Stimulated activated CD8-positive, alpha-beta memory T cell treated with anti-CD3 and anti-CD28 coated beads, Interleukin-4, amount 100 ng/mL, for 24 hours (primary cell): ENCODE data around the gene TMEM132D.

Experiments used
- DNase-seq: peaks from one replicate; pipeline ENCODE4 v3.0.0-alpha.2; 2020; ENCODE audit warnings: low read depth

TMEM132D gene

DNA sequence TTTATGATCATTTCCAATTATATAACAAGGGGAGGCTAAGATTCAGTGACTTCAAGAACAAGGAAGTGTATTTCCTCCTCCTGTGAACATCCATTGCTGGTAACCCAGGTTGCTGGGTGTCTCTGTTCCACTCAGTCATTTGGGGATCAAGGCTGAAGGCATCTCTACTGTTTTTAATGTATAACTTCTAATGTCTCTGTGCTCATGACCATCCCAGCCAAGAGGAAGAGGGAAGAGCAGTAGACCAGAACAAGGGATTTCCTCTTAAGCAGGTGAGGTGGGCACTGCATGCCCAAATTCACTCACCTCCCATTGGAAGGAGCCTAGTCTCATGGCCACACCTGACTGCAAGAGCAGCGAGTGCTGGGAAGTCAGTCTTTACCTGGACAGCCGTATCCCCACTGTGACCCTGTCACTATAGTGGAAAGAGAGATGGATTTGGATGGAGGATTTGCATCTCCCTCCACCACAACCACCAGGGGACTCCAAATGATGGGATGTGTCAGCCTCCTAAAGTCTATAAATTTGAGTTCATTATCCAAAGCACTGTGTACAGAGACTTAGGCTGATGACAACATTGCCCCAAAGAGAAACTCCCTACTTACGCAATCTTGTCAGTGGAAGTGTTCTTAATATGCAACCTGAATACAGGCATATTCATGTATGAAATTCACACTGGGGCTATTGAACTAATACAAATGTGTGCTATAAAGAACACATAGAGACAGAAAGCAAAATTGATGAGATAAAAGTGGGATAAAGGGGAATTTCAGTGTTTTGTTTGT, 368.7 kb downstream of the TMEM132D start:
- DNase-seq: no peak

DNA sequence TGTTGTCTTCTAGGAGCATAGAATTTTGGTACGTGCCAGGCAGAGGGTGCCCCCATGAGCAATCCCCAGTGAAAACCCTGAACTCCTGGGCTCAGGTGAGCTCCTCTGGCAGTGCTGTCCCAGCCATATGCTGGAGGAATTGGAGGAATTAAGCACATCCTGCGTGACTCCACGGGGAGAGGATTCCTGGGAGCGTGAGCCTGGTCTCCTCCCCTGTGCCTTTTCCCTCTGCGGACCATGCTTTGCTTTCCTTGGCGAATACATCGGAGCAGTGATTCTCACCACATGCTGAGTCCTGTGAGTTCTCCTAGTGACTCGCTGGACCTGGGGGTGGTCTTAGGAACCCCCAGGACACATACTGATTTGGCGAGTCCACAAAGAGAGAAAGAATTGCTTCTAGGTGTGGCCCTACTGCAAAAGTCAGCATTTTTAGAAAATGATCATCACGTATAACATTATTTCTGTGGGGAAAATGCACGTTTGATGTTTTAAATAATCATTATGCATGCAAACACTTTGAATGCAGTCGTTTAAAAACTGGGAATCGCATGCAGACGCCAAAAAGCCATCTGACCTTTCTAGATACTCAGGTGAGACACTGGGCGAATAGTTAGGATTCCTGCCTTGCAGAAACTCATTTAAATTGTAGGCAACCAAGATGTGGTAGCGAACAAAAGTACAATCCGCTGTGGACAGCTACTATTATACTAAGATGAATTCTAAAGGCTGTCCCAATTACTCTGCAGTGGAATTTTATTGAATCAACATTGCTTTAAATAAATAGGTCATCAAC, 370.9 kb downstream of the TMEM132D start:
- DNase-seq: no peak

DNA sequence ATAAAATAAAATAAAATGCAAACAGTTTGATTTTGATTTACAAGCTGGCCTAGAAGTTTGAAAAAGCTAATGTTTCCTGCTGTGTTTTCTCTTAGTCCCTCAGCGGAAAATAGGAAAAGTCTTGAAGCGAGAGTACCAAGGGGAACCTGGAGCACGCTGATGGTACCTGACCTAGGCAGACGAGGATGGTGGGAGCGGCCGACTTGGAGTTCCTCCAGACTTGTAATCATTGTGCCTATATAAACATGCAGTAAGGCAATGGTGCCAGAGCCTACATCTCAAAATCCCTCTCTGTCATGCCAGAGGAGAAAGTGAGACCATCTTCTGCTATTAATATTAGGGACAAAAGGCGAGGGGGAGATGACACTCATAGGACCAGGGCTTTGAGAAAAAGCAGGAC, 371.7 kb downstream of the TMEM132D start:
- no peak for DNase-seq

DNA sequence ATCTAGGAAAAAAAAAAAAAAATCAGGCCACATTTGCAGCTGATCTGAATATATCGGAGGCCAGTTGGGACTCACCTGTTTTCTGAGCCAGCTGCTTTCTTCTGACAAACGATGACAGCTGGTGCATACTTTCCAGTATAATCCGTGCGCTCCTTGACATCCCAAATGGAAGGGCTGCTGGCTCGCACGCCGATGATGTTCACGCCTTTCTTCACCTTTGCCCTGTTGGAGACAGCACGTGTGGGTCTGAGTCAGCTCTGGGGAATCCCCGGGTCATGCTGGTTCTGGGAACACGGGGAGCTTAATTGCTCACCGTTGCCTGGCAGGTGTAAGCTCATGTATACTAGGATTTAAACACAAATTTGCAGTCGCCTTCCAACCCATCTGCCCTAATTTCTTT, 372.8 kb downstream of the TMEM132D start:
- DNase-seq: no peak

DNA sequence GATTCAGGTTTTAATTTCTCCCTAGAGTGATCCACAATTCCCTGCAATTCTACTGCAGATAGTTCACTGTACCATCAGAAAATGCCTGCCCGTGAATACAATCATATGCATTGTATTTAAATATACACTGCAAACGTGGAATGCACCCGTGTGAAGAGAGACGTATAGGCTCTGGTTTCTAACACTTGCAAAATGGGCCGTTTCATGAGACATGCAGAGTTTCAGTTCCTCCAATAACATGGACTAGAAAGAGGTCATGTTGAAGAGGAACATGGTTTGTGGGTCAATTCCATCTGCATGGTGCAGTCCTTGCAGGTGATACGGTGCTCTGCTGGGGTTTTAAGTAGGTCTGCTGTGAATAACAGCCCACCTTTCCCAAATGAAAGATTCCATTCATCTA, 373.3 kb downstream of the TMEM132D start:
- DNase-seq: no peak

DNA sequence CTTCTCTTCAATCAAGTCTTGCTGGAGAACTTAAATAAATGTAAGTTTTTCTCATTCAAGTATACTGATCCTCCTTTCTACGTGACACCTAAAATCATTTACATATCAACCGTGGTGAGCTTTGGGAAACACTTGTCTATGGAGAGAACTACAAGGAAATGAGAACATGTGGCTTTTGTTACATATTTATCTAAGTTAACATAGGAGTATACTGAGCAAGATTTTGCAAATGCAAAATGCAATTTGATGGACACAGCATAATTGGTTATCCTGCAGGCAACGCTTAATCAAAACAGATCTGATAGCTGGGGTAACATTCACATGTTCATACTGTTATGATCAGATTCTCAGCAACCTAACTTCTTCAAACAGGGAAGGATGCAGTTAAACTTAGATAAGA, 376.3 kb downstream of the TMEM132D start:
- DNase-seq: no peak

DNA sequence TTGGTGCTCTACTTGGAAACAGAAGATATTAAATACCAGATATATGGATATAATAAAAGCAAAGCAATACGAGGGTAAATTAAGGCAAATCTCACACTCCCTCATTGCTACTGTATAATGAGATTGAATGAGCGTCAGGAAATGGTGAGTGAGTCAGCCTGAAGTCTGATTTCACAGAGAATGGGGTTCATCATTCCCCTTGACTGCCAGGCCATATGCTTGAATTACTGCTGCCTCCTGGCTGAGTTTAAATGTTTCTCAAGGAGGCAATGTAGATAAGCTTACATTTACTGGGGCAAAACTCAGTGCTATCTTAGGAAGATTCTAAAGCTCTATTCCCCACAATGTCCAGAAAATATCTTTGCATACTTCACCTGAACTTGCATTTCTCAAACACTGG, 380.2 kb downstream of the TMEM132D start:
- no peak for DNase-seq

DNA sequence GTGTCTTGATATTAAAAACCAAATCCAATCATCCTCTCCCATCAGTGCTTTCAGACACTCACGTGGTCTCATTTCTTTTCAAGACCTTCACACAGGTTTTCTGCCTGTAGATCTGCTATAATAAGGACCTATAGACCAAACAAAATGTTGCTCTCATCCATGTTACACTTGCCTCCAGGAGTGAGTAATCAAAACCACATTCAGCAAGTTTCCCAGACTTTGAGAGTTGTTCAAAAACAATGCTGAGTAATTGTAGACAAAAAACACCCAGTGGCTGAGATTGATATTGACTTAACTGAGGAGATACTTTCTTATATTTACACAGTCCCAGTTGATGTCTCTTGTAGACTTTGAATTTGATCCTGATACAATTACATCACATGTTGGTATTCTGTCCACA, 383.1 kb downstream of the TMEM132D start:
- no peak for DNase-seq

DNA sequence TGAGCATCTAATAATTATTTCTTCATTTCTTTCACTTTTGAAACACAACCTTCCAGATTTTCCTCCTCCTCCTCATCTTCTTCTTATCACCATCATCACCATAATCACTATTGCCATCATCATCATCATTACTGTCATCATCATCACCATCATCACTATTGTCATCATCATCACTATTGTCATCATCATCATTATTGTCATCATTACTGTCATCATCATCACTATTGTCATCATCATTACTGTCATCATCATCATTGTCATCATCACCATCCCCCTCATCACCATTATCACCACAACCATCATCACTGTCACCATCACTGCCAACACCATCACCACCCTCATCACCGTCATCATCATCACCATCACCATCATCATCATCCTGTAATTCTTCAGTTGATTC, 400.0 kb downstream of the TMEM132D start:
- no peak for DNase-seq

DNA sequence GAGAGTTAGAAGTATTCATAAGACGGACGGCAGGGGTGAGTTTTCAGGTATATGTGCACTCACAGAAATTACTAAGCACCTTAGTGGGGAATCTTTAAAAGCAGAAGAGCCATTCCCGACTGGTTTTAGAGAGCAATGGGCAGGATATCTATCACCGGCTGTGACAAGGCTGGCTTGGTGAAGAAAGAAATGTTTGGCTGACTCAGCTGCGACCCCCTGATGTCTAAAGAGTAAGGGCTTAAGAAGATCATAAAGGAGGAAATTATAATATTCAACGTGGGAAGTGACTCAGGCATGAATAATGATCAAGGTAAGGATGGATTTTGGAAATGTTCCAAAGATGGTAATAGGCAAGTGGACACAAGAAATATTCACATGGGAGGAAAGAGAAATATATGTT, 407.6 kb downstream of the TMEM132D start:
- no peak for DNase-seq

DNA sequence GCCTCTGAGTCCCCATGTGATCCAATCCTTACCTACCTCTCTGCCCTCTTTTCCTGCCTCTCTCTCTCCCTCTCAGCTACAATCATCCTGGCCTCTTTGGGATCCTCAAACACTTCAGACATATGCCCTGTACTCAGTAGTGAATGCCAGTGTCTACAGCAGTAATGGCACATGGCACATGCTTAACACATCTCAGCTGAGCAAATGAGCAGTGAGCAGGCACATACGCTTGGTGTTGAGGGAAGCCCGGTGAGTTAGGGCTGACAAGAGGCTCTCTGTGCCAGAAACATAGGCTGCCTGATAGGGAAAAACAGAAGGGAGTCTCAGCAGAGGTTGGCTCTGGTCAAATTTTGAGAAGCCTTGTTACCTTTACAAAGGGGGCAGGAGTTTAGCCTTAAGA, 409.1 kb downstream of the TMEM132D start:
- DNase-seq: no peak

DNA sequence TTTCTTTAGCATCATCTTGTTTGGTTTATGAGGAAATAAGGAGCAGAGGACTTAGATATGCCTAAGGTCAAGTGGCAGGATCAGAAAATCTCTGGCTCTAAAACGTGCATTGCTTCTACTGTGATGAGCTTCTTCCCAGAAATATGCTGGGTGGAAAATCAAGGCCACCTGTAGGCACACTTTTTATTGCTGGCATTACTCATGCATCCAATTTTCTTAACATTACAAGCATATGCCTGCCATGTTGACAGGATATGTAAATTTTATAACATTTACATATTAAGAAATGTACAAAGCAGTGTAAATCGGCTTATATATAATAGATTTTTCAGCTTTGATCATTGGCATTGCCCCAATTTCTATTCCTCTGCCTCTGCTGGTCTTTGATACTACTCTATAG, 409.6 kb downstream of the TMEM132D start:
- no peak for DNase-seq

DNA sequence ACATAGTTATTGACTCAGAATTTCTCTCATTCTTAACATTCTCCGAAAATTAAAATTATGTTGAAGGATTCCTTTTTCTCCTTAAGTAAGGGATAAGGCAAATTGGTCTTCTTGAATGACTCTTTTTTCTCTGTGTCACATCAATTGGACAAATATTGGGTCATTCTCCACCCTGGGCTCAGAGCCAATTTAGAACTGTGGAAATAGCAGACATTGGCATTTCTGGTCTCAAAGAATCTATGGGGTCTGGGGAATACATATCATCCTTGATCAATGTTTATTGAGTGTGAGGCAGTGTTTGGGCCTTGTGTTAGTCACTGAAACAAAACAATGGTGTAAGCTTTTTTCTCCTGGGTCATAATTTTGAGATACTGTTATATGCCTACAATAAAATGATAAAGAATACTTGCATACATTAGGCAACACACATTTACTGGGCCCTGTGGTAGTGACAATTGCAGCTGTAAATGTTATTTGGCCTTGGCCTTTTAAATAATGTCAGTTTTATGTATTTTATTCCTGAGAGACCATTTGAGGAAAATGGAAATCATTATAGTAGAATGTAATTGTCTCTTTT, 414.6 kb downstream of the TMEM132D start:
- no peak for DNase-seq

DNA sequence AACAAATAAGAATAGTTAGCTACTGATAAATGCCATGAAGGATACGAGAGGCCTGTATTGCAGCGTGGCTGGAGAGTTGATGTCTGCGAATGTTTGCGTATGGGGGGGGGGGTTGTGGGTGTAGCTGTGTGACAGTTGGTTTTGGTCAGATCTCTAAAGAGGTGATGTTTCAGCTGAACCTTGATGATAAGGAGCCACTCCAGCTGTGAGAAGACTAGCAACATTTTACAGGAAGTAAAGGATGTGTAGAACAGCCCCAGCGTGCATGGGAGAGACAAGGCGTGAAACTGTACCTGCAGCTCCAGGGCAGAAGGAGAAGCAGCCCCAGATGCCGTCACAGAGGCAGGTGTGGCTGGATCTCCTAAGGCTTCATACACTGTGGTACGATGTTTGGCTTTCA, 416.9 kb downstream of the TMEM132D start:
- DNase-seq: no peak

DNA sequence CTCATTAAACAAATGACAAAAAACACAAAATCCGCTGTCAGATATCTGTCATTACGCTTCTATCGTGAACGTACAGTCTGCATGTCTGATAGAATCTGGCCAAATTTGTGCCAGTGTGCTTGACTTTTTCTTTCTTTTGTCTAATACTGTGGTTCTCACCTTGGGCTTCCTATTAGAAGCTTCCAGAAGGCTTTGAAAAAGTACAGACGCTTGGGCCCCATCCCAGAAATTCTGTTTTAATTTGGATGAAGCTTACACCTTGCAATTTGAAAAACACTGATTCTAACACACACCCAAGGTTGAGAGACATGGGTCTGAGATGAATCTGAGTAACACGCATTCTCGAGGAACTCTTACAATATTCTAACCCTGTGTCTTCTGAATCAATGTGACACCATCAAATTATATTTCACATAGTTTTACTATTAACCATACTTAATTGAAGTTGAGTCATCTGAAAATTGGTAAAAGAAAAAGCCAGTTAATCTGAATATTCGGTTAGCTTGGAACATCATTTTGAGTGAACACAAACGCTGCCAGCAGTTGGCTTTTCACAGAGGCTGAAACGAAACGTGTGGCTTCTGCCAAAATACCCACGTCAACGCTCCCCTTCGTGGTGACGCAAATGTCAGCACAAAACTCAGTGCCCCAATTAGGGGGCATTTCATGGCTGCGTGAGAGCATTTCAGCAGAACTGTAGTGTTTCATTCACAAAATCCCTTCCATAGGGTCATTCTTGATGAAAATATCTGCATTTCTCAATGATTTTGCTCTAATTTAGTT, 420.5 kb downstream of the TMEM132D start:
- no peak for DNase-seq

DNA sequence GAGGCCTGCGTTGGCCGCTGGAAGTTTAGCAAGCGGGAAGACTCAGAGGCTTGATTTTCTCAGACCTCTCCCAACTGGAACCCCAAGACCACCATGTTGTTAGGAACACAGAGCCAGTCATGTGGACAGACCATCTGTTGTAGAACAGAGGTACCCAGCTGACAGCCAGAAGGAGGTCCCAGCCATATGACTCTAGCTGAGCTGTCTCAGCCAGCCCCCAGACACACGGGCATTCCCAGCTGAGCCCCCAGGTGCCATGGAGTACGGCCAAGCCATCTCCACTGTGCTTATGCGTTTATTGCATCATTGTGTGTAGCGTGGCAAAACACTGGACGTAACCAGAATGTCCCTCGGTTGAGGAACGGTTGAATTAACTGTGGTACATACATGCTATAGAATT, 421.9 kb downstream of the TMEM132D start:
- DNase-seq: no peak

DNA sequence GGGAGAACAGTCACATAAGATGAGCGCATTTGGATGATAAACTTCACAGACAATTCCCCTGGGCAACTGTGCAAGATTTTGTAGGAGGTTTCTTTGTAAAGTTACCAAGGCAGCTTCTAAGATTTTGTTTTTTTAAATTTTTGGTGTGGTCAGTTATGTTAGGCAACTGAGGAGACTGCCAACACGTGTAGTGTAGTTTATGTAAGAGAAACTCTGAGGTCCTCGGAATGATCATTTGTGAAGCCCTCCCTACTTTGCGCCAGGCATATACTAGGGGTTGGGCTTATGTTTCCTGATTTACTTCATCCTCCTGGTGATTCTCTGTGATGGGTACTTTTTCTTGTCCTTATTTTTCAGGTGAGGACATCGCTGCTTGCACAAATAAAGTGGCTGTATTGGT, 433.6 kb downstream of the TMEM132D start:
- no peak for DNase-seq

DNA sequence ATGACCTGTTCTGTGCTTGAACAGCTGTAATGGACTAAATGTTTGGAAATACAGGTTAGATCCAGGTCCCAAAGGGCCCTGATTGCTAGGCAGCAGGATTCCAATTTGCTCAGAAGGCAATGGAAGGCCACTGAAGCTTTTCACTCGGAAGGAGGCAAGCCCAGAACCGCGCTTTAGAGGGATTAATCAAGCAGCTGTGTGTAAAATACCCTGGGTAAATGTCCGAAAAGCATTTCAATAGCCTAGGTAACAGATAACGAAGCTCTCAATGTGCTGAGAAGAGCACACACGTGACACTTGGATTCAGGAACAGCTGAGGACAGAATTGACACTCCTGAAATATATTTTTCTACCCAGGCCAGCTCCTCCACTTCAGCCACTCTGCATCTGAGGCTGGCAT, 436.1 kb downstream of the TMEM132D start:
- DNase-seq: no peak

DNA sequence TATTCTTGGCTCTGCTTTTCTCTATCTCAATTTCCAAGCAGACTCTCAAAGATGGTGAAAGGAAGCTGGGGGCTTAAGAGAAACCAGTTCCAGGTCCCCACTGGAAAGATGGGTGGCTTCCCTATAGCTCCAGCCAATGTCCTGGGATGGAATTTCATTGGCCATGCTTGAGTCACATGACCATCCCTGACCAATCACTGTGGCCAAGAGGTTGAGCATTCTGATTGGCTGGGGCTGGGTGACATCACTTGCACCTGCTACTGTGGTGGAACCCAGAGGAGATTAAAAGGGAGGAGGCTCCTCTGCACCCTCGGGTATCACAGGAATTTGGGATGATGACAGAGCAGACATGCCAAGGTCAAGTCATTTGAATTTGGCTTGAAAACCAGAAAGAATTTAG, 436.5 kb downstream of the TMEM132D start:
- DNase-seq: no peak

DNA sequence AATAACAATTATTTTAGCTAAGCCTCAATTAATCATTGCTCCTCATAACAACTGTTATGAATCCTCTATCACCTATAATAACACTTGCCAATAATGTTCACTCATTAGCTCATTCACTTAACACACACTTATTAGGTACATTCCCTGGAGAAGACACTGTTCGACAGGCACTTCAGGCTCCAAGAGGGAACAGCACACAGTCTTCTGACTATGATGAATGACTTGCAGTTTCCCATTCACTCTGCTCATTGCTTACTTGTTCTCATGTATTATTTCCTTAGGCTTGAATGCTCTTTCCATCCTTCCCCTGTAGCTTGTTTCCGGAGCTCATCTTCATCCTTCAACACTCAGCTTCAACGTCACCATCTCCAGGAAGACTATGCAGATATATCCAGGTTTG, 437.3 kb downstream of the TMEM132D start:
- DNase-seq: no peak

DNA sequence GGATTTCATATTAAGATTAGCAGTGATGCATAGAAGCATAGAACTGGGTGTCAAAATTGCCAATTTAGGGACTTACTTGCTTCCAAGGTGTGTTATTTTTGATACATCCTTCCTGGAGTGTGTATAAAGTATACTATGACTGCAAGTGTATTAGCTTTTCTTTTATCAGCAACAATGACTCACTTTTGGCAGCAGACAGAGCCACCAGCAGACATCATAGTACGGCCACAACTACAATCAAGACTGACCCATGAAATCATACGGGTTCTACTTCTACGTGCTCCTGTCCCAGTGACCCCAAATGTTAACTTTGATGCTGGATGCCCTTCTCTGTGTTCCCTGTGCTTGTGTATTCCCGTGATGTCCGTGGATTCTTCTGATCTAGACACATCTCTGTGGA, 443.9 kb downstream of the TMEM132D start:
- no peak for DNase-seq

DNA sequence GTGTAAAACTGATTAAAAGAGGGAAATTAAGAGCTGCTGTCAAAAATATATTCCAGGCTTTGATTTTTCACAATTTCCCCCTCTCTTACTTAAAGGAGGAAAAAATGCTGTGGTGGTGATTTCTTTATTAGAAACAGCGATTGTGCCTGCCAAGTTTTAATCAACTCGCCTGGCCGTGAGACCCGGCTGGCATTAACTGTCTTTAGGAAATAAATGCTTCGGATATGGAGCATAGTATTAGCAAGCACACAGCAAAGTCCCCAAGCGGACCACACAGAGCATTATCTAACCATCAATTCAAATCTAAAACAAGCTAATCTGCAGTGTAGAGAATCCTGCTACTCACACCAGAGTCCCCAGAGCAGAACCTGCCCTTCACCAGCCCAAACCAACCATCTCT, 457.1 kb downstream of the TMEM132D start:
- DNase-seq: no peak

DNA sequence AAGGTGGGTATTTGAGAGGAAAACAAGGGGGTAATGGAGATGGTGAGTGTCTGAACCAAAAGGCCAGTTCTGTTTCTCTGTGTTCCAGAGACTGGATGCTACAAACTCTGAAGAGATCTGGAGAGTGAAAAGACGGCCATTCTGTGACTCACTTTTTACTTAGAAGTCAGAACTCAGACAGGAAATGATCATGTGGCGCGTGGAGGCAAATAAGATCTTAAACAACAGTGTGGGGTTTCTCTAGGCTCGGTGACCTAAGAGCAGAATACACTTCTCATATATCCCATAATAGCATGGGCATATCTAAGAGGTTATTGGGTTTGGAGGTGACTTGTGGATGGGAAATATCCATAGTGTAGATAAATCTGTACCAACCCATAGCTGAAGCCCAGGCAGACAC, 463.5 kb downstream of the TMEM132D start:
- DNase-seq: no peak
